NCI-H345 treated with DMSO at 0.1 percent for 48 hours (cell line): ENCODE measurements around the gene CLSTN2.

ENCODE experiments used
- DNase-seq: peaks from one replicate; lab custom pipeline; 2025; ENCODE audit not compliant: unreplicated experiment; lab: John Stamatoyannopoulos, UW

Gene CLSTN2

DNA sequence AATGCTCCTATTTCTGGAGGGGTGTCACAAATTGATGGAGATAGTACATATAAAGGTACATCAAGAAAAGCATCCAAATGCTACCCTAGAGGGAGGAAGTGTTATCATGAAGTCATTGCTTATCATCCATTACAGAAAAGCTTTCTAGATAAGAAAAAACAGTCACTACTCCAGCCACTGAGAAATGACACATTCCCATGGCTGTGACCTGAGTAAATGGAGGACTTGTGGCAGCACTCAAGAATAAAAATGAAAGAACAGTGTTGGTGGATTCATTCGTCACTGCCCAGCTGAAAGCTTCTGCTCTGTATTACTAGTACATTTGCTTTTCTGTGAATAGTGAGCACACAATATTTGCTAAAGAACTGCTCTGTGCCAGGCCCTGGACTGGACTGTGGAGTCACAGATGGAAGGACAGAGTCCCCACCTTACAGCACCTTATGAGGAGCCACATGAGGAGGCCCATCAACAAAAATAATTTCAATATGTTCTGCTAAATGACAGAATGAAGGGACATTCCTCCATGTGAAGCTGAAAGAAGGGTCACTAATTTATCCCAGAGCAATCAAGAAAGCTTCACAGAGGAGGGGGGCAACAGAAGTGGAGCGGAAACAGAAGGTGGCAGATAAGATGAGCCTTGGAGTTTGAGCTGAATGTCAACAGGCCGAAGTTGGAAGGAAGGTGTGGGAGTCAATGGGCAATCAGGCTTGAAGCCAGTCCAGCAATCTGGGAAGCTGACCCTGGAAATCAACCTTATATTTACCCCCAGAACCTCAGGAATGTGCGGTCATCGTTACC, 399.3 kb downstream of the CLSTN2 start:
- no peak for DNase-seq

DNA sequence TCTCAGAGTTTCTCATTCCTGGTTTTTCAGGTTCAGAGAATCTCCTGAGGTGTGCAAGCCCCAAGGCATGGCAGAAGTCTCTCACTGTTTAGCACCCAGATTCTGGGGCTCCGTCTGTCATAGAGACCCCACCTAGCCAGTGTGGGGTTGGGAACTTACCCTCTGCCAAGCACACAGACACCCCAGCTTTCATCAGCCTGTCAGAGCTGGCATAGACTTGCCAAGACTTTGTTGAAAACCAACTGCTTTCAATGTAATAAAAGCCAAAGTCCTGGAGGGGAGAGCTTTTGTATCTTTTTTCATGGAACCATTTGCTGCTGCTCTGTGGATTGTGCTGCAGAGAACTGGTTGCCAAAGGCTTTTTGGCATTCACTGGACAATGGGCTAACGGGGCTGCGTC, 401.5 kb downstream of the CLSTN2 start:
- no peak for DNase-seq

DNA sequence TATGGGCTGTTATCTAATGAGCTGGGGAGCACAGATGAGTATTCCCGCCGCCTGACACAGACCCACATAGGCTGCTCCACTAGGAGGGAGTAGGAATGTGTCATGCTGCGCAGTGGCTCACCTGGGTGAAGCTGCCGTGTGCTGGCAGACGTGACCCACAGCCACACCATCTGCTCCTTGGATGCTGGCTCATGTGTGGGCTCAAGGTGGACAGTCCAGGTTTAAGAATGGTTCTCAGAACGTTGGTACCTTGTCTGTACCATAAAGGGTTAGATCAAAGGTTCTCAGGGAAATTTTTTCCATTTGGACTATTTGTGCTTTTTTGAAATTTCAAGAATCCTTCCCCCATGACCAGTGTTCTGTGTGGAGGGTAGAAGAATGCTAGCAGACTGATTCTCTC, 403.9 kb downstream of the CLSTN2 start:
- DNase-seq, result no peak

DNA sequence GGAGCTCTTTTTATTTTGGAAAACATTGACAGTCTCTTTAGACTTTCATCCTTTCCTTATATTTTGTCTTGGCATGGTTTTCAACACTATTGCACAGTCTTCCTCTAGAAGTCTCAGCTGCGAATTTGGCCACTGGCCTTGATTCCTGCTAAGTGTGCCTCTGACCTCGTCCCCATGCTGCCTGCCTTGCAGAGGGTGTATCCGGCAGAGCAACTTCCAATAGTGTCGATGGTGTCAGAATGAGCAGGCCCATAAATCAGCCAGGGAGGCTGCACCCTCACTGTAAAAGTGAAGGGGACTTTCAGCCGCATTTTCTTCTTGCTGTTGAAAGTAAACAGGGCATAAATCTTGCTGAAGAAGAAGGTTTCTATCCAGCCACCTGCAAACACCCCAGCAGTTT, 406.2 kb downstream of the CLSTN2 start:
- DNase-seq, result no peak

DNA sequence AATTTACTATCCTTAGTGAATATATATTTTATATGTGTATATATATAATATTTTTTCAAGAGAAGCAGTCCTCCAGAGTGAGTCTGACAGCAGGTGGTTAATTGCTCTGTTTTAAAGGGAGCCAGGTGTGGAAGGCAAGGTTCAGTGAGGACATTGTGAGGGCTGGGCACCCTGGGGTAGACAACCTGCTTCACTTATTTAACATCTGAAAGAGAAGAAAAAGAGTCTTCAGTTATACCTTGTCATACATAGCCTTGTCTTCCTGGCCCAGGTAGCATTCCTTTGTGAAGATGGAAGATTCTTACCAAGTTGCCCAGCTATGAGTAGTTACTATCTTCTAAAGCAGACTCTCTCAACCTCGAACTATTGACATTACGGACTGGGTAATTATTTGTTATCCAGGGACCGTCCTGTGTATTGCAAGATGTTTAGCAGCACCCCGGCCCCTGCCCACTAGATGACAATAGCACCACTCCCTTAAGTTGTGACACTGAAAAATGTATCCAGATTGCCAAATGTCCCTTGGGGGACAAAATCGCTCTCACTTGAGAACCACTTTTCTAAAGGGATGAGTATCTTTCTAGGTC, 406.9 kb downstream of the CLSTN2 start:
- DNase-seq, result peak; percentile 52

DNA sequence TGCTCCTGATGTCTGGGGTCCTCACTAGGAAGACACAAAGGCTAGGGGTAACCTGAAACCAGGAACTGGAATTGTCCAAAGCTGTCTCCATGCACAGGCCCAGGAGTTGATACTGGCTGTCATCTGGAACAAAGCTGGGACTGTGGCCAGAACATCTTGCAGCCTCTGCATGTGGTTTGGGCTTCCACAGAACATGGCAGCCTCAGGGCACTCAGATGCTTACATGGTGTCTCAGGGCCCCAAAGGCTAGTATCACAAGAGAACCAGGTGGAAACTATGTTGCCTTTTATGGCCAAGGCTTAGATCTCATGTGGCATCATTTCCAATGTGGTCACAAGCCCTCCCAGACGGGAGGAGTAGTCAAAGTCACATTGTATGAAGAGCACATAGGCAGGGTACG, 407.7 kb downstream of the CLSTN2 start:
- peak; percentile 54 for DNase-seq

DNA sequence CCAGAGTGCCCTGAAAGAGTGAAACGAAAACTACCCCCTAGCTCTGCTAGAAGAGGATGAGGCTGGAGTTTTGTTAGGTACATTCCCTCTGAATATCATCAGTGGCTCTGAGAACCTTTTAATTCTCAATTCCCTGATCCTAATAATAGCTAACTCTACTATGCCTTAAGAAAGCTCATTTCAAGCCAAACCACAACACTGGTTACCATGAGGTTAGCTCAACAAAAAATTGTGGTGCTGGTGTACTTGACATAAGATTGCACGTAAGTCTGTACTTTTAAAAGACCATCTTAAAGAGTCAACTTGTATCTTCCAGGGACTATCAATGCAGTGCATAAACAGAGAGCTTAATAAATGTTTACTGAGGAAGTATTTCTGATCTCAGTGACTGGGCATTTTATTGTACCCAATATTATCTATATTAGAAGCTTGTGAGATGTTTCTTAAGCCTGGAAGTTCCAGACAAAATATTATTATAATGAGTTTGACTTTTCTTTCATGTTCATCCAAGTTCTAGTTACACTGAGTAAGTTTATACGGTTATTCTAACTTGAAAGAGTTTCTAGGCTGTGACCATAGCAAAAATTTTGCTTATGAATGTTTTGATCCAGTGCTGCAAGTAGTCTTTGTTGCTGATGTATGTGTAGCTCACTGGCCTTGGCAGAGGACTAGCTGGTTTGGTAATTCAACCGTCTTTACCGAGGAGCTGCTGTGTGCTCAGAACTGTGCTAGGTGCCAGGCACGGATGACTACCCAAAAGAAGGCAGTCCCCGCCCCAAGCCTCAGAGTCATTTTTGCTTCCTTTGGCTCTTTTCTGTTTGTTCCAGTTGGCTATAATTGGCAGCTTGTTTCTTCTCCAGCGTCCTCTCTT, 408.5 kb downstream of the CLSTN2 start:
- DNase-seq, result no peak

DNA sequence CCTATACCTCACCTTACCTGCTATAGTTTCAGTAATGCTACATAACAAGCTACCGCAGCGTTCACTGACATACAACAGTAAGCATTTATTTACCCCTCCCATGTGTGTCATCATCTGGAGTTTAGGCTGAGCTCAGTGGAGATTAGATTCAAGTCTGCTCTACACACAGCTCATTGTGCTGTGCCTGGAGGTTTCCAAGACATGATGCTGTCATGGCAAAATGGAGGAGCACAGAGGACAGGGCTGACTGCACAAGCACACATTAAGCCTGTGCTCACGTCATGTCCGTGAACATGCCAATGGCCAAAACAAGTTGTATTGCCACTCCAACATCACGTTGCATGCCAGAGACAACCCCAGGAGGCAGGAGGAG, 409.1 kb downstream of the CLSTN2 start:
- no peak for DNase-seq

DNA sequence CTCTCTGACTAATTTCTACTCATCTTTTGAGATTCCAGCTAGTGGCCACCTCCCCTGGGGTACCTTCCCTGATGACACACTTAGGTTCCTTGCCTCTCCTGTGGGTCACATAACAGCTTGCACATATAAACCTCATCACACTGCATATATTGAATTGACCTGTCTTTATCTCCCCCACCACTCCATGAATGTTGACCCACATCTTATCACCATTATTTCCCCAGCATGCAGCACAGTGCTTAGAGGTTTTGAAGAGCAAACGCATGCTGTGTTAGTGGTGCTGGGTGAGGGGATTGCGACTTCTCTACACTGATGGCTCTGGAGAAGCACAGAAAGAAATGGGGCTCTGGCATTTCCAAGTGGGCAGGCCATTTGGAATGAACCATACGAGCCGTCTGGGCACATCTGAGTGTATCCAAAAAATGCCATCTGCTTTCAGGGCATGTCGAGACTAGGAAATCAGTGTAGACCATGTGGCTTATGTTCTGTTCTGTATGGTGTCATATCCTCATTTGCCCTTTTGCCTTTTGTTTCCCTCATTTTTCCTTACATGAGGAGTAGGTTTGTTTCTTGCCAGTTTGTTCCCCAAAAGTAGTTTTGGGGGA, 409.7 kb downstream of the CLSTN2 start:
- peak; percentile 56 for DNase-seq

DNA sequence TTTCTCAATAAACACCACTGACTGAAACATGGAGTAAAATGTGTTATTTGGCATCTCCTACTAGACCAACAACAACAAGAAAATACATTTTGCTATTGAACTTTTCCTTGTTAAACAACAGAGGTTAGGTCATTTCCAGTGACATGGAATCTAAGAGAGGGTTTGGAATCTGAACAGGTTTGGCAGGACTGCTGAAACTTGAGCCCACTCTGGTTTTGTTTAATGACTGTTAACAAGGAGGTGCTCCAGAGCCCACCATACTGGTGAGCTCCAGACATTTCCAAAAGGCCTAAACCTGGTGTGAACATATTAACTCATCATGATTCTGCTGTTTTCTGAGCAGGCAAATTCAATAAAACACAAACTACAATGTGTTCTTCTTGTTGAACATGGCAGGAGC, 412.2 kb downstream of the CLSTN2 start:
- DNase-seq, result no peak

DNA sequence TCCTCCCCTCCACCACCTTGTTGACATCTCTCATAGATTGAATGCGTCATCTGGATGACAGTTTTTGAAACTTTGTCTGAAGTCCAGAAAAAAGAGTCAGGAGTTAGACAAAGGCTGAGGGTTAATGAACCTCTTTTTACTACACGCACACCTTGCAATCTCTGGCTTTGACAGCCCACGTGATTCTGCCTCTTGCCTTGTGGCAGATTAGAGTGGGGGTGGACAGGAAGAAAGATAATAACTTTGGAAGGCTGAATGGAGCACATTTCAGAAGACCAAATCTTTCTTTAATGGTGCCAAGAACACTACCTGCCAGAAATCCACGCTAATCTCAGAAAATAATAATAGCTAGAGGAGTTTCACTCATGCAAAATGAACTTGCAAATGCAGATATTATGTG, 415.0 kb downstream of the CLSTN2 start:
- no peak for DNase-seq

DNA sequence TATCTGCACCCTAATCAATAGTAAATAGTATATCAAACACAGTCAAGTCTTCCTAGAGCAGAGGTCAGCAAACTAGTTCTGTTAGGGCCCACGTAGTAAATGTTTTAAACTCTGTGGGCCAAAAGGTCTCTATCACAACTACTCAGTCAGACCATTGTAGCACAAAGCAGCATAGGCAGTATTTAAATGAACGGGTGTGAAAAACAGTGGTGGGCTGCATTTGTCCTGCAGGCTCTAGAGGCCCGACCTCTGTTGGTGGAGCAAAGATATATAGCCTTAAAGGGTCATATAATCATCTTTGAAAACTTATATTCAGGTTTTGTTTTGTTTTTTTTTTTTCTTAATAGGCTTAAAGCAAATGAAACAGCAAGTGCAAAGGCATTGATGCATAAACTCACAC, 416.5 kb downstream of the CLSTN2 start:
- DNase-seq, result no peak

DNA sequence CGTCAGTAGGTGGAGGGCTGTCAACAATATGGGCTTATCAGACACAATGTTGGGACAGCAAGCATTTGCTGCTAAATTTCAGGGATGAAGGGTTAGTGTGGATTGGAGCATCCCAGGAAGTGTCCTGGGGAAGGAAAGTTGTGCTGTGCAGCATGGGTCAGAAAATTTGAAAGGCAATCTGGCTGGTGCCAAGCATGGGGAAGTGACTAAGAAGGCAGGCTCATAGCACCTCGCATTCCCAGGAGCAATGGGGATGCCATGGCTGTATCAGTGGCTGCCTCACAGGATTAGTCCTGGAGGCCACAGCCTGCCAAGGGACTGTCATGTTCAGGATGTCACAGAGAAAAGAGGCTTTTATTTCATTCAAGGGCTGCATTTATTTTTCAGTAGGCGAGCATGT, 420.5 kb downstream of the CLSTN2 start:
- DNase-seq, result no peak

DNA sequence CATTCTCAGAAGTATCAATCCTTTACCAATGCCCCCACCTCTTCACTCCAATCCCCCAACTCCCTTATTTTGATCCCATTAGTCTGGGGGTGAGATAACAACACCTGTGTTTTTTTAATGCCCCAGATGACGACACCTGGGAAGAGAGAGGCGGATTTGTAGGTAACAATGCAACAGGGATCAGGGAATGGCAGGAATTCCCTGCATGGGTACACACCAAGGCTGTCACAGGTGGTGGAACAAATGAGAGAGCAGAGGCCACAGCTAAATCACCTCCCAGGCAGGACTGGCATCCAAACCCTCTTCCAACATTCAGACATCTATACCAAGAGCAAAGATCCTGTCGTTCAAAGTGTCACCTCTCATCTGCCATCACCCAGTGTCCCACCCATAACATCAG, 423.7 kb downstream of the CLSTN2 start:
- no peak for DNase-seq

DNA sequence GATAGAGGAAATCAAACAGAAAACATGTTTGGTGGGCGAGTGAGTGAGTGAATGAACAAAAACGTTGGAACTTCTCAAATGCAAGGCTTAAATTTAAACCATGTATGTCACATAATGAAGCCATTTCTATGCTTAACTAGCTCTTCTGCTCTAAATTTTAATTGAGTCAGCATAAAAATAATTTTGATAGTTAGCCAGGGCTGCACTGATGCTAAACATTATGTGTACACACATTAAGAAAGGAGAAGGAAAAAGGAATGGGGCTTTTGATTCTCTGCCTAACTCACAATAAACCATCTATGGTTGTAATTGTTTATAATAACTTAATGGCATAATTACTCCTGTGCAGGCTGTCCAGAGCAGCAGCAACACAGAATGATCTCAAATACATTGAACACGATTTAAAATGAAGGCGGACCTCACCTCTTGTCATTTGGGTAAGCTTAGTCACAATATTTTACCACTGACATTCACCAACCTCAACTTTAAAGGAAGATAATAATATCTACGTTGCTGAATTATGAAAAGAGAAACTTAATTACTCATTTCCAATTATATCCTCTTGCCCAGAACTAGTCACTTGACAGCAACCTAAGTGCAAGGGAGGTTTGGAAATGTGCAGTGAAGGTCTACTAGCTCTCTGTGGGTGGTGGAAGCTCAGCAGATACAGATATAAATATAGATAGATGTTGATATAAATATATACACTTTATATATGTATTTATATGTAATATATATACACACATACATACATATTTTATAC, 424.4 kb downstream of the CLSTN2 start:
- DNase-seq, result no peak

DNA sequence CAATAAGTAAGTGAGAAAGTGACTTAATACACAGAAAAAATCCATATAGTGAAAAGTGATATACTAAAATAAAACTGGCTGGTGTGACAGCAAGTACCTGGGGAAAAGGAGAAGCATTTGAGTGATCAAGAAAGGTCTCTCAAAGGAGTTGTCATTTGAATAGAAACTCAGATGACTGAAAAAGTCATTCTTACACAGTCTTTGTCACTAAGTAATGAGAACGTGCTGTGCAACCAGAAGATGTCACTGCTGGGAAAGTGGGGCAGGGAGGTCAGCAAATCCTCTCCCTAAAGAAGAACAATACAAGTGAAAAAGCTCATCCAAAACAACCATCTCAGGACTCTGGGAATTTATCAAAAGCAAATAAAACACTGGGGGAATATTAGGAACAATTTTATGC, 425.3 kb downstream of the CLSTN2 start:
- DNase-seq, result no peak

DNA sequence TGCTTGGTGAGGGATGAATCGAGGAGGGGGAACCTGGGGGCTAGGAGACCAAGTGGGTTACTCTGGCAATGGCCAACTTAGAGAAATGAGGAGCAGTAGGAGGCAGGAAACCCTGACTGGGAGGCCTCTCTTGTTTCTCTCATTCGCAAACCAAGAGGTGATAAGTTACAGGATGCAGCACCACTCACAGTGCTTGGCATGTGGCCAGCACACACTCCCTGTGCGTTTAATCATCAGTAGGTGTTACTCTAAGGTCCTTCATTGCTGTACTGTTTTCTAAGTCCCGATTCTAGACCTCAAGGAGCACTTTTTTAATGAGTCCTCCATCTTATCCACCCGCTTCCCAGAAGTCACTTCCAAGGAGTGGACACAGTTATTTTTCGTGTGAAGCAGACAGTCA, 428.8 kb downstream of the CLSTN2 start:
- peak; percentile 46 for DNase-seq

DNA sequence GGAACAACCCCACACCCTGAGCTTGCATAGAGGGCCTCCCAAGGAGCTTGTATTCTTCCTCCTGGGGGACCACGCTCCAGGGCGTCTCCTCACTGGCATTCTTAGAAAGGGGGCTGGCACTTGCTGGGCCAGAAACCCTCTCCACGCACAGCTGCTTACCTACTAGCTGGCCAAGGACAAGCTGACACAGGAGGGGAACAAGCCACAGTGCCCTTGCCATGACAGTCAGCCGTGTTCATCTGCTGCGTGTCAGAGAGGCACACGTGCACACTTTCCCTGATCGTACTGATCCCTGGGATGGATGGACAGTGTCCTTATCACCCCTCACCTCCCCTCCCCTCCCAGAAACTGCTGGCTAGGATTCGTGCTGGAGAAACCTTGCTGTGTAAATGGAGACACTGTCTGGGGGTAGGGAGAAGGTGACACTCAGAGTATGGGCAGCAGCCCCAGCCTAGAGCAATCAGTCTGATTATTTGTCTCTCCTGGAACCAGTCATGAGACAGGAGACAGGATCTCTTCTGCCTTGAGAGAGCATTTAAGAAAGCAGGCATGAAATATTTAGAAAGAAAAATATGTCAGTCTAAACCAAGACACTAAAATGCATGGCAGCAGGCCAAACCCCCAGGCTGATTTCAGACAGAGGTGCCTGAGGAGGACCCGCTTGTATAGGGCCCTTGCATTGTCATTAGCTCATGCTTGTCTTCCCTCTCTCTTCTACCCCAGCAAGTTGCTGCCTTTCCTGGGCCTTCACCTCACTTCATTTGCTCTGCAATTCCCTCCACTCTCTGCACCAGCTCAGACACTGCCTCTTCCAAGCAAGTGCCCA, 431.1 kb downstream of the CLSTN2 start:
- peak; percentile 0 for DNase-seq

DNA sequence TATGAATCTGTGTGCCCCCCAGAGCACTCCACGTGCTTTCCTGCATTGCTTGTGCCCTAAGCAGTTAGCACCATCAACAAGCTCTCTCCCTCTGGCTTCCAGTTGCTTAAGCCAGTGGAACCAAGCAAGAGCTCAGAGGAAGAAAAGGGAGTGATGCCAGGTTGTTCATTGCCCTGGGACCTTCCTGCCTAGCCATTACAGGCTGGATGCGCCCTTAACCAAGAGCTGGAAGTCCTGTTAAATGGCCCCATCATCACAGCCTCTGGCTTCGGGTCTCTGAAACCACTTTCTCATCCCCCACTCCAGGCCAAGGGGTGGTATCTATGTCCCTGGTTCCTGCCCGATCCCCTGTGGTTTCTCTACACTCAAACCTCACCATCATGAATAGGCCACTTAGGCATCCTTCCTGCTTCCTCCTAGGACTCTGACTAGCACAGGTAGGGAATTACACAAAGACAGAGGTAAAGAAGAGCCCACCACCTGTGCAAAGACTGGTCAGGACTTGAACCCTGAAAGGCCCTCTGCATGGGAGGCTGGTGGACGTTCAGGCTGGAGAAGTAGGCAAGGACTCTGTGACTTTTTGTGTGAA, 433.3 kb downstream of the CLSTN2 start:
- no peak for DNase-seq

DNA sequence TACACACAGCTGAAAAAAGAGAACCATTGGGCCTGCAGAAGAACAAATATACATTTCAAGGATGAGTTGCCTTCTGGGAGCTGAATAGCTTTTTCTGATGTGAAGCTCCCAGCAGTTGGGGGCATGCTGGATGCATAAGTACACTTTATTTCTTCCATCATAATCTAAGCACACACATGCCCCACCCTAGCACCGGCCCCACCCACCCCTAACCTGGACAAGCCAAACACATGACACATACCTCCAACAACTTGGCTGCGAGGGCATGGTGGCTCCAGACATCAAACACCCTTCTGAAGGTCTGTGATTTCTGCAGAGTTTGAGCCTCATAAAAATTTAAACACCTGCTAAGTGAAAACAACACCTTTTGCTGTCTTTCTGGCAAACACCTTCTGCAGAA, 435.7 kb downstream of the CLSTN2 start:
- peak; percentile 20 for DNase-seq
